Parathyroid adenoma (tissue), 2 donors: ENCODE results near the gene MMS19.

ENCODE experiments used
- H2AFZ ChIP-seq: fragments of 300-600 bp; sonication (generic); one replicate; pipeline ENCODE4 v1.7.0; 2017; ENCODE audit warnings: antibody characterized with exemption, mild to moderate bottlenecking
- H3K27ac ChIP-seq: fragments of 300-600 bp; sonication (generic); one replicate; pipeline ENCODE4 v1.7.0; 2017
- H3K27me3 ChIP-seq: fragments of 300-600 bp; sonication (generic); one replicate; pipeline ENCODE4 v1.7.0; 2017; ENCODE audit warnings: low read length; ENCODE audit not compliant: control insufficient read depth, insufficient read depth
- H3K36me3 ChIP-seq: fragments of 300-600 bp; sonication (generic); one replicate; pipeline ENCODE4 v1.7.0; 2017; ENCODE audit warnings: low read length; ENCODE audit not compliant: control insufficient read depth, insufficient read depth
- H3K4me1 ChIP-seq: fragments of 300-600 bp; sonication (generic); one replicate; pipeline ENCODE4 v1.7.0; 2017; ENCODE audit warnings: control low read depth
- H3K4me2 ChIP-seq: fragments of 300-600 bp; sonication (generic); one replicate; pipeline ENCODE4 v1.7.0; 2017; ENCODE audit warnings: low read length
- H3K4me3 ChIP-seq: fragments of 300-600 bp; sonication (generic); one replicate; pipeline ENCODE4 v1.7.0; 2017; ENCODE audit warnings: low read depth, low read length
- H3K79me2 ChIP-seq: fragments of 300-600 bp; sonication (generic); one replicate; pipeline ENCODE4 v1.7.0; 2017; ENCODE audit warnings: control low read depth
- H3K9ac ChIP-seq: fragments of 300-600 bp; sonication (generic); one replicate; pipeline ENCODE4 v1.7.0; 2017; ENCODE audit warnings: mild to moderate bottlenecking
- H3K9me3 ChIP-seq: fragments of 300-600 bp; sonication (generic); one replicate; pipeline ENCODE4 v1.7.0; 2017; ENCODE audit warnings: low read length; ENCODE audit not compliant: control insufficient read depth
- TF ChIP-seq, protein P1 (sequence below): fragments of 300-600 bp; sonication (generic); IDR thresholded peaks from one replicate; pipeline ENCODE4 v1.7.0; 2017; ENCODE audit warnings: antibody characterized with exemption, mild to moderate bottlenecking
- donor health status: primary hyperparathyroidism.

MMS19 gene

DNA sequence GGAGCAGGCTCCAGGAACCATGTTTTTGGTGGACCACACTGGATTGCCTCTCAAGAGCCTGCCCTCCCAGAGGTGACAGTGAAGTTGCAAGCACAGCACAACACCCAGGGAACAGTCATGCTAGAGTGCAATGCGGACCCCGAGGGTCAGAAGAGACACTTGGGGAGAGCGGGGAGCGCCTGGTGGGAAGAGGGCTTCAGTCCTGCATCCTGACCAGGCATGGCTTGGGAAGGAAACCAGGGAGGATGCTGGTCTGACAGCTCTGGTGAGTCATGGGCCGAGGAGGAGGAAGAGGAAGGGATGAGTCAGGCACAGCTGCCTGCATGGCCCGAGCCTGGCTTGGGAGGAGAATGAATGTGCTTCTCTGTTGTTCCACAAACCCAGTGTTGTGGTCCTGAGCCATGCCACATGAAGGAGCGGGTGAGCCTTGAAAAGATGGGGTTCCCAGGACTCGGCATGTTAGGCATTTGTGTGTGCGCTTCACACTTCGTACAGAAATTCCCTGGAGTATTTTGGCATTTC, 44.9 kb upstream of the MMS19 start:
- Histone ChIP-seq H3K9ac (no peak overlapping the region), H3K27ac (peak overlapping the region; percentile 53), H3K79me2 (peaks cover 2% of the 10 kb centered on the region), H3K4me2 (no peak overlapping the region), H3K4me1 (peaks cover 12% of the 10 kb centered on the region), H3K9me3 (no peaks in the 10 kb centered on the region), H3K36me3 (no peaks in the 10 kb centered on the region), H3K4me3 (no peak overlapping the region), H2AFZ (no peak overlapping the region), H3K27me3 (no peaks in the 10 kb centered on the region)
- TF ChIP-seq, protein P1, sequence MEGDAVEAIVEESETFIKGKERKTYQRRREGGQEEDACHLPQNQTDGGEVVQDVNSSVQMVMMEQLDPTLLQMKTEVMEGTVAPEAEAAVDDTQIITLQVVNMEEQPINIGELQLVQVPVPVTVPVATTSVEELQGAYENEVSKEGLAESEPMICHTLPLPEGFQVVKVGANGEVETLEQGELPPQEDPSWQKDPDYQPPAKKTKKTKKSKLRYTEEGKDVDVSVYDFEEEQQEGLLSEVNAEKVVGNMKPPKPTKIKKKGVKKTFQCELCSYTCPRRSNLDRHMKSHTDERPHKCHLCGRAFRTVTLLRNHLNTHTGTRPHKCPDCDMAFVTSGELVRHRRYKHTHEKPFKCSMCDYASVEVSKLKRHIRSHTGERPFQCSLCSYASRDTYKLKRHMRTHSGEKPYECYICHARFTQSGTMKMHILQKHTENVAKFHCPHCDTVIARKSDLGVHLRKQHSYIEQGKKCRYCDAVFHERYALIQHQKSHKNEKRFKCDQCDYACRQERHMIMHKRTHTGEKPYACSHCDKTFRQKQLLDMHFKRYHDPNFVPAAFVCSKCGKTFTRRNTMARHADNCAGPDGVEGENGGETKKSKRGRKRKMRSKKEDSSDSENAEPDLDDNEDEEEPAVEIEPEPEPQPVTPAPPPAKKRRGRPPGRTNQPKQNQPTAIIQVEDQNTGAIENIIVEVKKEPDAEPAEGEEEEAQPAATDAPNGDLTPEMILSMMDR, result no peak

DNA sequence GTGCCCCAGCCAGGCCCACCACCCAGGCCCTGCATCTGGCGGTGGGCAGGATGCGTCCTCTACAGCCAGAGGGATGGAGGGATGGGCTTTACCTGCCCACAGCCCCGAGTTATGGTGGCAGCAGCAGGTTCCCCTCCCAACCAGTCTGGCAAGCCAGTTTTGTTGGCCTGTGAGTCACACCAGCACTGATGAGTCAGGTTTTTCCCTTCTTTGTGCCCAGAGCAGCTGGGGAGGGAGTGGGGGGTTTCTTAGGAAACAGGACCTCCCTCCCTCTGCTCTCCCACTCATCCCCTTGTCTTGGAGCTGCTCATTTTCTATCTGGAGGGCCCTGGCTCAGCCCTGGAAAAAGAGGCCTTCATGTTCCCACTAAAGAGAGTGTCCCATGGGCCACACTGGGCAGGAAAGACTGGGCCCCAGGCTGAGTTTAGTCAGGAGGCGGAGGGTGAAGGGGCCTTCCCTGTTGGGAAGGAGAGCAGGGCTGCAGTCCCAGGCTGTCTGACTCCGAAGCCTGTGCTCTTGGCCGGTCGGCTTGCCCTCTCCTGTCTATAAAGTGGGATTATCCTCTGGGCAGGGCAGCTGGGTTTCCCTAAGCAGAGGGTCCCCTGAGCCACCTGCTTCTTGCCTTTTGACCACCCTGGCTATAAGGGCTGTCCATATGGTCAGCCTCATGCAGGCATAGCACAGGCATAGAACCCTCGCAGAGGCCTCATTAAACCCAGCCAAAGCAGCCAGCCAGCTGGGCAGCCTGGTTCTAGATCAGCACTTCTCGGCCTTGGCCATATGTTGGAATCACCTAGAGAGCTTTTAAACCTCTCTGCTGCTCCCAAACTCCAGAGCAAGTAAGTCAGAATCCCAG, 44.2 kb upstream of the MMS19 start:
- Histone ChIP-seq H3K4me1 (peaks cover 12% of the 10 kb centered on the region), H3K27me3 (no peaks in the 10 kb centered on the region), H3K36me3 (no peaks in the 10 kb centered on the region), H3K4me2 (no peak overlapping the region), H2AFZ (no peak overlapping the region), H3K79me2 (peaks cover 3% of the 10 kb centered on the region), H3K9ac (no peak overlapping the region), H3K27ac (peak overlapping the region; percentile 53), H3K9me3 (no peaks in the 10 kb centered on the region), H3K4me3 (no peak overlapping the region)
- TF ChIP-seq, protein P1, result no peak

DNA sequence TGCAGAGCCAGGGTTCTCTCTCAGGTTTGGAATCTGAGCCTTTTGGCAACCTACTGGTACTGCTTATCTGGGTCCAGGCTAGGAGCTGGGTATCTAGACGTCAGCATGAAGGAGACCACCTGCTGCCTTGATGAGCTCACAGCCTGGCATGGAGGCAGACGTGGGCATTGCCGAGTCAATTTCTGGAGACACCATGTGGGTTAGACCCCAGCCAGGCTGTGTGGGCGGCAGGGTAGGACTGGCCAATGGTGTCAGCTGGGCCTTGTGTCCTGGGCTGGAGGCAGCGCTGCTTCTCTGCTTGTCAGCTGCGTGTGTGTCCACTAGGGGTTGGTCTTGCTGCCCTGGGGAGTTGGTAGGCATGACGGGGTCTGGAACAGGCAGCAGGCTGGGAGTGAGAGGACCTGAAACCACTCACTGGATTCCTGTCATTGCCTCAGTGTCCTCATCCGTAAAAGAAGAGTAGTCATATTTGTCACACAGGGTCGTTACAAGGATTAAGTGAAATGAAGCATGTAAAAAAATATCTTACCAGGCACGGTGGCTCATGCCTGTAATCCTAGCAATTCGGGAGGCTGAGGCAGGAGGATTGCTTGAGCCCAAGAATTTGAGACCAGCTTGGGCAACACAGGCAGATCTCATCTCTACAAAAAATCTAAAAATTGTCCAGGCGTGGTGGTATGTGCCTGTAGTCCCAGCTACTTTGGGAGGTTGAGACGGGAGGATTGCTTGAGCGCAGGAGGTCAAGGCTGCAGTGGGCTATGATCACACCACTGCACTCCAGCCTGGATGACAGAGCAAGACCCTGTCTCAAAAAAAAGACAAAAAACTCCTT, 42.7 kb upstream of the MMS19 start:
- Histone ChIP-seq H2AFZ (no peak overlapping the region), H3K36me3 (no peaks in the 10 kb centered on the region), H3K4me1 (peaks cover 12% of the 10 kb centered on the region), H3K27ac (no peak overlapping the region), H3K4me3 (no peak overlapping the region), H3K79me2 (peaks cover 4% of the 10 kb centered on the region), H3K4me2 (no peak overlapping the region), H3K9me3 (no peaks in the 10 kb centered on the region), H3K27me3 (no peaks in the 10 kb centered on the region), H3K9ac (no peak overlapping the region)
- TF ChIP-seq, protein P1, result no peak

DNA sequence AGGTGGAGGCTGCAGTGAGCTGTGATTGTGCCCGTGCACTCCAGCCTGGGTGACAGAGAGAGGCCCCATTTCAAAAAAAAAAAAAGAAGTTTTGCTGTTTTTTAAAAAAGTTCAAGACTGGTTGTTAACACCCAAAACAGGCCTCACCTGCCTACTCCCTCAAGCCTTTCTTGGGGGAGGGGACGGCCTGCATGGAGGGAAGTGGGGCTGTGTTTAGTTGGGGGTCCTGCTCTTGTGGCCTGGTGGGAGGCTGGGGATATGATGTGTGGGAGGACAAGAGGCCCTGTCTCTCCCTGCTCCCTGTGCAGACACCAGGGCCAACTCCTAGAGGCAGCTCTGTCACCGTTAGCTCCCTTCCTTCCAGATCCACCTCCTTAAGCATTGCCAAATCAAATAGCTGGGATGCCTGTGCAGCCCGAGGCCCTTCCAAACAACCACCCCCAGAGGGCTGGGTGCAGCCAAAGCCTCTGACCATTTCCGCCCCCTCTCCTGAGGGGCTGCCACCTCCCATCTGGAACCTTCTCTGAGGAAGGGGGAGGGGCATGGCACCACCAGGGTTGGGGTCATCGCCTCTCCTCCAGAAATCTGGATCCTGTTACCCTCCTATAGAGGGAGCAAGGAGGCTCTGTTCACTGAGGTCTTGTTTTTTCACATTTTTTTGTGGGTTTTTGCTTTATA, 41.4 kb upstream of the MMS19 start:
- no peak overlapping the region for H3K4me2 ChIP-seq
- no peaks in the 10 kb centered on the region for H3K27me3 ChIP-seq
- H3K27ac ChIP-seq, result no peak overlapping the region
- TF ChIP-seq, protein P1, result no peak
- H3K9ac ChIP-seq, result no peak overlapping the region
- no peak overlapping the region for H3K4me3 ChIP-seq
- no peaks in the 10 kb centered on the region for H3K9me3 ChIP-seq
- H2AFZ ChIP-seq, result no peak overlapping the region
- H3K4me1 ChIP-seq, result peaks cover 12% of the 10 kb centered on the region
- H3K79me2 ChIP-seq, result peaks cover 14% of the 10 kb centered on the region
- no peaks in the 10 kb centered on the region for H3K36me3 ChIP-seq
